ENCODE results near the gene COX5A. TPM values are rescaled to one million over a fixed set of nuclear protein-coding genes. Genes with fewer than 3 reads are reported as not detected.

The COX5A gene
- total RNA-seq, 1 donor from 2014 or later = 1,257 TPM

- H3K4me1 ChIP-seq = peaks cover 64% of the 10 kb centered on the region
- TF ChIP-seq CTCF (IDR thresholded peaks at IDR 0.05; ENCODE audit: borderline replicate concordance) = no peak
- DNase-seq = no peak
- intact Hi-C loops (cut with micrococcal nuclease) = no loop called here
- peaks cover 39% of the 10 kb centered on the region for H3K36me3 ChIP-seq
- peak overlapping the region; percentile 93 for H3K4me3 ChIP-seq
- peak overlapping the region; percentile 97 for H3K27ac ChIP-seq (replicated peaks)
- H3K9me3 ChIP-seq (replicated peaks) = no peaks in the 10 kb centered on the region
- no peaks in the 10 kb centered on the region for H3K27me3 ChIP-seq (ENCODE audit: low read depth)
Measured at GRCh38 chr15:74906067-74906449, 31.8 kb downstream of the COX5A start.

GRCh38 chr15:74904190-74904805, 33.6 kb downstream of the COX5A start:
- no peak for DNase-seq
- peak overlapping the region; percentile 93 for H3K4me3 ChIP-seq
- peaks cover 65% of the 10 kb centered on the region for H3K4me1 ChIP-seq
- no peak for TF ChIP-seq CTCF (IDR thresholded peaks at IDR 0.05; ENCODE audit: borderline replicate concordance)
- no peaks in the 10 kb centered on the region for H3K27me3 ChIP-seq (ENCODE audit: low read depth)
- no peaks in the 10 kb centered on the region for H3K9me3 ChIP-seq (replicated peaks)
- intact Hi-C loops (cut with micrococcal nuclease) = no loop called here
- peaks cover 54% of the 10 kb centered on the region for H3K36me3 ChIP-seq
- peak overlapping the region; percentile 97 for H3K27ac ChIP-seq (replicated peaks)

GRCh38 chr15:74903676-74904075, 34.2 kb downstream of the COX5A start:
- no peak for TF ChIP-seq CTCF (IDR thresholded peaks at IDR 0.05; ENCODE audit: borderline replicate concordance)
- peaks cover 60% of the 10 kb centered on the region for H3K36me3 ChIP-seq
- H3K27ac ChIP-seq (replicated peaks) = no peak overlapping the region
- intact Hi-C loops (cut with micrococcal nuclease) = no loop called here
- H3K4me3 ChIP-seq = no peak overlapping the region
- H3K27me3 ChIP-seq (ENCODE audit: low read depth) = no peaks in the 10 kb centered on the region
- DNase-seq = no peak
- H3K9me3 ChIP-seq (replicated peaks) = no peaks in the 10 kb centered on the region
- H3K4me1 ChIP-seq = peaks cover 65% of the 10 kb centered on the region

GRCh38 chr15:74902295-74903075, 35.4 kb downstream of the COX5A start:
- Histone ChIP-seq H3K4me3 (no peak overlapping the region), H3K4me1 (peaks cover 71% of the 10 kb centered on the region), H3K27ac (replicated peaks) (no peak overlapping the region), H3K36me3 (peaks cover 67% of the 10 kb centered on the region), H3K9me3 (replicated peaks) (no peaks in the 10 kb centered on the region), H3K27me3 (ENCODE audit: low read depth) (no peaks in the 10 kb centered on the region)
- TF ChIP-seq CTCF (IDR thresholded peaks at IDR 0.05; ENCODE audit: borderline replicate concordance) = no peak
- DNase-seq = no peak
- intact Hi-C loops (cut with micrococcal nuclease) = no loop called here

GRCh38 chr15:74901612-74902063, 36.2 kb downstream of the COX5A start:
- H3K4me1 ChIP-seq = peaks cover 73% of the 10 kb centered on the region
- H3K9me3 ChIP-seq (replicated peaks) = no peaks in the 10 kb centered on the region
- peak overlapping the region; percentile 47 for H3K27ac ChIP-seq (replicated peaks)
- no peak overlapping the region for H3K4me3 ChIP-seq
- peaks cover 67% of the 10 kb centered on the region for H3K36me3 ChIP-seq
- no peaks in the 10 kb centered on the region for H3K27me3 ChIP-seq (ENCODE audit: low read depth)
- peak; percentile 97 for TF ChIP-seq CTCF (IDR thresholded peaks at IDR 0.05; ENCODE audit: borderline replicate concordance)
- DNase-seq = peak; percentile 36
- intact Hi-C loops (cut with micrococcal nuclease) = no loop called here

Measured in left ventricle myocardium inferior (tissue), 1 donor.